H9 (cell line): Measurements from ENCODE around the gene MAP7D3. TPM values are rescaled to one million over a fixed set of nuclear protein-coding genes. Genes with fewer than 3 reads are reported as not detected.

Experiments used
- DNase-seq: peaks from one replicate; pipeline ENCODE4 v3.0.0-alpha.2; 2017
- H2AFZ ChIP-seq: one replicate; pipeline ENCODE4 v1.6.1; 2013; ENCODE audit warnings: mild to moderate bottlenecking, low read length, control low read depth, moderate library complexity
- H2AK5ac ChIP-seq: 2 replicates; pipeline ENCODE4 v1.6.1; 2013; ENCODE audit warnings: low read length, control low read depth, mixed read lengths; ENCODE audit not compliant: insufficient read length
- H2BK120ac ChIP-seq: one replicate; pipeline ENCODE4 v1.6.1; 2013; ENCODE audit warnings: low read depth, mild to moderate bottlenecking, low read length, control low read depth, inconsistent platforms; ENCODE audit not compliant: poor library complexity, severe bottlenecking
- H2BK12ac ChIP-seq: 2 replicates; pipeline ENCODE4 v1.6.1; 2013; ENCODE audit warnings: low read length, control low read depth, mixed read lengths, low read depth; ENCODE audit not compliant: insufficient read length
- H2BK15ac ChIP-seq: 2 replicates; pipeline ENCODE4 v1.6.1; 2013; ENCODE audit warnings: low read depth, low read length, control low read depth
- H2BK20ac ChIP-seq: one replicate; pipeline ENCODE4 v1.6.1; 2013; ENCODE audit warnings: low read depth, mild to moderate bottlenecking, low read length, control low read depth, inconsistent platforms; ENCODE audit not compliant: poor library complexity, severe bottlenecking
- H2BK5ac ChIP-seq: 2 replicates; pipeline ENCODE4 v1.6.1; 2013; ENCODE audit warnings: low read length, control low read depth, mixed read lengths; ENCODE audit not compliant: insufficient read length
- H3K14ac ChIP-seq: 2 replicates; pipeline ENCODE4 v1.6.1; 2013; ENCODE audit warnings: low read length, control low read depth; ENCODE audit not compliant: insufficient read depth
- H3K18ac ChIP-seq: 2 replicates; pipeline ENCODE4 v1.6.1; 2013; ENCODE audit warnings: low read depth, mild to moderate bottlenecking, mixed read lengths, low read length, control low read depth; ENCODE audit not compliant: insufficient read length
- H3K23ac ChIP-seq: 2 replicates; pipeline ENCODE4 v1.6.1; 2013; ENCODE audit warnings: low read length, control low read depth, mixed read lengths, low read depth; ENCODE audit not compliant: insufficient read length
- H3K23me2 ChIP-seq: 2 replicates; pipeline ENCODE4 v1.6.1; 2013; ENCODE audit warnings: low read depth, mild to moderate bottlenecking, mixed read lengths, low read length, control low read depth; ENCODE audit not compliant: insufficient read length, poor library complexity, severe bottlenecking
- H3K27ac ChIP-seq: 2 replicates; pipeline ENCODE4 v1.5.1; 2013; ENCODE audit warnings: low read length, control low read depth, mixed read lengths, low read depth; ENCODE audit not compliant: insufficient read length
- H3K27me3 ChIP-seq: 2 replicates; pipeline ENCODE4 v1.6.1; 2013; ENCODE audit warnings: low read length, control low read depth, inconsistent platforms; ENCODE audit not compliant: insufficient read depth
- H3K4ac ChIP-seq: 2 replicates; pipeline ENCODE4 v1.6.1; 2013; ENCODE audit warnings: low read depth, mild to moderate bottlenecking, control low read depth, inconsistent platforms, low read length, moderate library complexity
- H3K4me1 ChIP-seq: 2 replicates; pipeline ENCODE4 v1.6.1; 2013; ENCODE audit warnings: low read length, control low read depth, inconsistent platforms; ENCODE audit not compliant: insufficient read depth
- H3K4me2 ChIP-seq: 2 replicates; pipeline ENCODE4 v1.6.1; 2013; ENCODE audit warnings: low read length, control low read depth, mixed read lengths; ENCODE audit not compliant: insufficient read length, insufficient read depth
- H3K56ac ChIP-seq: 2 replicates; pipeline ENCODE4 v1.6.1; 2013; ENCODE audit warnings: low read depth, mild to moderate bottlenecking, mixed read lengths, low read length, control low read depth; ENCODE audit not compliant: insufficient read length
- H3K79me1 ChIP-seq: 2 replicates; pipeline ENCODE4 v1.6.1; 2013; ENCODE audit warnings: low read depth, mild to moderate bottlenecking, moderate library complexity, low read length, control low read depth, inconsistent platforms; ENCODE audit not compliant: insufficient read depth, poor library complexity, severe bottlenecking
- H3K79me2 ChIP-seq: 2 replicates; pipeline ENCODE4 v1.6.1; 2013; ENCODE audit warnings: low read length, control low read depth, inconsistent platforms; ENCODE audit not compliant: insufficient read depth
- H3K9ac ChIP-seq: 2 replicates; pipeline ENCODE4 v1.6.1; 2013; ENCODE audit warnings: low read length, control low read depth, mixed read lengths; ENCODE audit not compliant: insufficient read length; ENCODE audit errors: extremely low read depth
- H3K9me3 ChIP-seq: one replicate; pipeline ENCODE4 v1.6.1; 2013; ENCODE audit warnings: low read depth, low read length, inconsistent platforms; ENCODE audit not compliant: control insufficient read depth
- H3T11ph ChIP-seq: one replicate; pipeline ENCODE4 v1.6.1; 2013; ENCODE audit warnings: mild to moderate bottlenecking, low read length, control low read depth, inconsistent platforms
- H4K20me1 ChIP-seq: one replicate; pipeline ENCODE4 v1.6.1; 2013; ENCODE audit not compliant: control insufficient read depth, insufficient read length, insufficient read depth
- H4K5ac ChIP-seq: 2 replicates; pipeline ENCODE4 v1.6.1; 2013; ENCODE audit warnings: low read depth, mild to moderate bottlenecking, mixed read lengths, low read length, control low read depth; ENCODE audit not compliant: insufficient read length
- H4K8ac ChIP-seq: replicated peaks from 2 replicates; pipeline ENCODE4 v1.6.1; 2013; ENCODE audit warnings: low read length, control low read depth, mixed read lengths, low read depth; ENCODE audit not compliant: insufficient read length
- H4K91ac ChIP-seq: 2 replicates; pipeline ENCODE4 v1.6.1; 2013; ENCODE audit warnings: low read depth, mild to moderate bottlenecking, moderate library complexity, mixed read lengths, low read length, control low read depth; ENCODE audit not compliant: insufficient read length
- H3K27ac Mint-ChIP-seq, 3 experiments: 2 replicates in 2 of 3; 3 replicates in 1 of 3; pipeline ENCODE4 v1.8.0; 2020 to 2021; ENCODE audit warnings: mixed read lengths in 3 of 3, mild to moderate bottlenecking in 1 of 3, moderate library complexity in 1 of 3
- H3K27me3 Mint-ChIP-seq: 2 replicates; pipeline ENCODE4 v1.8.0; 2021; ENCODE audit warnings: low read depth, mild to moderate bottlenecking, moderate library complexity, mixed read lengths
- H3K36me3 Mint-ChIP-seq, 3 experiments: 2 replicates in 2 of 3; 3 replicates in 1 of 3; pipeline ENCODE4 v1.8.0; 2020 to 2021; ENCODE audit warnings: low read depth in 3 of 3, mixed read lengths in 3 of 3; ENCODE audit not compliant: insufficient read depth in 1 of 3
- H3K4me1 Mint-ChIP-seq, 2 experiments: 2 replicates each; pipeline ENCODE4 v1.8.0; 2020; ENCODE audit warnings: mixed read lengths in 2 of 2
- H3K4me3 Mint-ChIP-seq, 2 experiments: 2 replicates in 1 of 2; 3 replicates in 1 of 2; pipeline ENCODE4 v1.8.0; 2020 to 2021; ENCODE audit warnings: mild to moderate bottlenecking in 2 of 2, mixed read lengths in 2 of 2, moderate library complexity in 1 of 2
- H3K9me3 Mint-ChIP-seq, 2 experiments: 2 replicates in 1 of 2; 3 replicates in 1 of 2; pipeline ENCODE4 v1.8.0; 2020; ENCODE audit warnings: mild to moderate bottlenecking in 2 of 2, mixed read lengths in 2 of 2, moderate library complexity in 1 of 2
- CTCF ChIP-seq: fragments of 200-600 bp; sonication (generic); conservative IDR thresholded peaks from 3 replicates; pipeline ENCODE4 v1.8.0; 2021; ENCODE audit warnings: antibody characterized with exemption, mild to moderate bottlenecking
- whole genome bisulfite sequencing: extraction: QIAGEN DNeasy Blood & Tissue Kit; methylation state at CpG from one replicate; pipeline ENCODE4 v1.1.7; 2013; ENCODE audit warnings: missing lambda C conversion rate, low lambda C conversion rate, mixed read lengths; ENCODE audit not compliant: insufficient read length; ENCODE audit errors: extremely low coverage; 5-methylcytosine and 5-hydroxymethylcytosine counted together
- total RNA-seq: library from RNA; stranded (reverse); gene quantifications from 2 replicates; pipeline ENCODE4 v1.2.1, GENCODE V29; 2021

MAP7D3 gene
- total RNA-seq, 1 experiment from 2014 or later: 15.2 TPM

GRCh38 chrX:136262812-136263315 lies 11.7 kb upstream of the MAP7D3 start:
- no peak for DNase-seq
- WGBS: no CpG with 5 or more reads among the region's 7 CpGs

More at GRCh38 chrX:136262812-136263315, 11.7 kb upstream of the MAP7D3 start:
- Histone ChIP-seq H2BK15ac (no peak overlapping the region), H3K56ac (no peak overlapping the region), H2BK12ac (no peak overlapping the region), H3K23me2 (no peaks in the 10 kb centered on the region), H4K20me1 (no peaks in the 10 kb centered on the region), H3K23ac (no peak overlapping the region), H3K79me2 (no peaks in the 10 kb centered on the region), H3K79me1 (no peaks in the 10 kb centered on the region), H3K27me3 (no peaks in the 10 kb centered on the region), H3K4ac (no peak overlapping the region), H2AK5ac (no peak overlapping the region), H2BK20ac (no peak overlapping the region), H3K9me3 (peaks cover 50% of the 10 kb centered on the region), H4K91ac (no peak overlapping the region), H4K5ac (no peak overlapping the region), H3K18ac (no peak overlapping the region), H3T11ph (no peak overlapping the region), H2BK120ac (no peak overlapping the region), H3K27ac (no peak overlapping the region), H4K8ac (no peak overlapping the region), H3K9ac (no peak overlapping the region), H3K4me1 (no peaks in the 10 kb centered on the region), H2AFZ (no peak overlapping the region), H3K4me2 (no peak overlapping the region), H2BK5ac (no peak overlapping the region), H3K14ac (no peak overlapping the region)
- no peak for TF ChIP-seq CTCF
- peaks cover 61 to 82% of the 10 kb centered on the region in 2 experiments for H3K9me3 Mint-ChIP-seq
- peaks cover 7 to 20% of the 10 kb centered on the region in 2 experiments for H3K4me1 Mint-ChIP-seq
- H3K36me3 Mint-ChIP-seq: peaks cover 0 to 2% (median 0%) of the 10 kb centered on the region in 3 experiments; a peak in 1 of 7 replicates
- peaks cover 2% of the 10 kb centered on the region; the same call in 1 of the 2 replicates for H3K27me3 Mint-ChIP-seq
- no peak overlapping the region for H3K27ac Mint-ChIP-seq
- H3K4me3 Mint-ChIP-seq: no peak overlapping the region
